T-helper 1 cell treated with Interleukin-12 subunit alpha and Interleukin-12 subunit beta and Interleukin-4 antibody, amounts not matched to agents 30 μg/mL and 1 μg/mL, for 36 hours (primary cell): ENCODE results near the gene AQP7.
"Not testable (repeated sequence)": the region's sequence is repeated elsewhere in the genome, so short reads cannot be mapped to it uniquely, and the experiment has no call there.

Experiments used
- H3K27ac Mint-ChIP-seq: one replicate; pipeline ENCODE4 v1.8.0; 2021; ENCODE audit warnings: mild to moderate bottlenecking, mixed read lengths
- H3K27me3 Mint-ChIP-seq: one replicate; pipeline ENCODE4 v1.8.0; 2021; ENCODE audit warnings: low read depth, mixed read lengths
- H3K36me3 Mint-ChIP-seq: one replicate; pipeline ENCODE4 v1.8.0; 2021; ENCODE audit warnings: low read depth, mixed read lengths
- H3K4me1 Mint-ChIP-seq: one replicate; pipeline ENCODE4 v1.8.0; 2021; ENCODE audit warnings: low read depth, mixed read lengths
- H3K4me3 Mint-ChIP-seq: one replicate; pipeline ENCODE4 v1.8.0; 2021; ENCODE audit warnings: mild to moderate bottlenecking, moderate library complexity, mixed read lengths
- H3K9me3 Mint-ChIP-seq: one replicate; pipeline ENCODE4 v1.8.0; 2021; ENCODE audit warnings: mixed read lengths

The AQP7 gene

DNA sequence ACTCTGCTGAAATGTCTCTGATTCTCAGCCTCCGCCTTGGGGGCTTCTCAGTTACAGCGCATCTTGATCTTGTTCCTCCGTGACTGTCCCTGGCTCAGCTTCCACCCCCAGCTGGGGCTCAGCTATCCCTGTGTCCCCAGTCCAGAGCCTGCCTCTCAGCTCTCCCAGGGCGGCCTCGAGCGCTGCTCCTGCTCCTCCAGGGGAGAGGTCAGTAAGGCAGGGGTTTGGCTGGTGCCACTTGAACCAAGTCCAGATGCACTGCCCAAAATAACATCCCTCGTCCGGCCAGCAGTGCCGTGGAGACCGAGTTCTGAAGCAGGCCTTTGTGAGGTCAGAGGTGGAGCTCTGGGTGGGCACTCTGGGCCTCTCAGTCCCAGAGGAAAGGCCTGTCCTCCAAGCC lies at the start of gene AQP7:
Gene AQP7, minus strand, starts transcription at position 198 of the 400 bp plus-strand sequence. CDS start 1,306 bp downstream, outside the sequence.
- H3K9me3 Mint-ChIP-seq, H3K4me3 Mint-ChIP-seq, H3K4me1 Mint-ChIP-seq, H3K36me3 Mint-ChIP-seq, H3K27me3 Mint-ChIP-seq, H3K27ac Mint-ChIP-seq: not testable (repeated sequence)

DNA sequence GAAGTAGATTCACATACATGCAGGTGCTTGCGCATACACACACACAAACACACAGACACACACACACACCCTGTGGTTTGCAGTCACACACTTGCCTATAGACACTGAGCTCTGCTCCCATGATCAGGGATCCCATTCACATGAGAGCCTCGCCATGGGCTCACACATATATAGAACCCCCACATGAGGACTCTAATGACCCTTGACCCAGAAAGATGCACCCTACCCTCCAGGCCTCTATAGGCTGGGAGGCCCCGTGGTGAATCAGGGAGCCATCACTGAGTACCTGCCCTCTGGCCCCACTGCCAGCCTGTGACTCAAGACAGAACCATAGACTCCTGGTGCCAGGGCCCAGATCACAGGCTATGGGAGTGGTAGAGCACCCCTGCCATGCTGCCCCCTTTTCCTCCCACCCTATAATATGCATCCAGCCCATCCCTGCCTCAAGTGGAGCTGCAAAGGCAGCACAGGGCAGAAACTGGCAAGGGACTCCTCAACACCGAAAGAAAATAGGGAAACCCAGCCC lies 48.3 kb upstream of the AQP7 start:
- peaks cover 50% of the 10 kb centered on the region for H3K4me1 Mint-ChIP-seq
- H3K4me3 Mint-ChIP-seq, result no peak overlapping the region
- no peaks in the 10 kb centered on the region for H3K36me3 Mint-ChIP-seq
- no peaks in the 10 kb centered on the region for H3K9me3 Mint-ChIP-seq
- no peaks in the 10 kb centered on the region for H3K27me3 Mint-ChIP-seq
- H3K27ac Mint-ChIP-seq, result no peak overlapping the region

DNA sequence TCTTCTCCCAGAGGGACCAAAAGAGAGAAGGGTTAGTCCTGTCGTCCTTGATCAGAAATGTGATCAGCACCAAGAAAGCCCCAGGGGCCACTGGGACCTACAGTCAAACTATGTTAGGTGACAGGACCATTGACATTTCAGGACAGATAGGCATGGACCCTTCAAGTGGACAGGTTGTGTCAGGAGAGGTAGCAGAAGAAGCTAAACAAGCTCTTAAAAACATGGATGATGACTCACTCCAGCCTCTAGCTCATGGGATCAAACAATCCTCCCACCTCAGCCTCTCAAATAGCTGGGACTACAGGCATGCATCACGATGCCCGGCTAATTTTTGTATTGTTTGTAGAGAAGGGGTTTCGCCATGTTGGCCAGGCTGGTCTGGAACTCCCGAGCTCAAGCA lies 47.3 kb upstream of the AQP7 start:
- Mint-ChIP-seq H3K4me1 (peaks cover 56% of the 10 kb centered on the region), H3K27me3 (no peaks in the 10 kb centered on the region), H3K36me3 (peaks cover 4% of the 10 kb centered on the region), H3K9me3 (no peaks in the 10 kb centered on the region), H3K4me3 (no peak overlapping the region), H3K27ac (no peak overlapping the region)

DNA sequence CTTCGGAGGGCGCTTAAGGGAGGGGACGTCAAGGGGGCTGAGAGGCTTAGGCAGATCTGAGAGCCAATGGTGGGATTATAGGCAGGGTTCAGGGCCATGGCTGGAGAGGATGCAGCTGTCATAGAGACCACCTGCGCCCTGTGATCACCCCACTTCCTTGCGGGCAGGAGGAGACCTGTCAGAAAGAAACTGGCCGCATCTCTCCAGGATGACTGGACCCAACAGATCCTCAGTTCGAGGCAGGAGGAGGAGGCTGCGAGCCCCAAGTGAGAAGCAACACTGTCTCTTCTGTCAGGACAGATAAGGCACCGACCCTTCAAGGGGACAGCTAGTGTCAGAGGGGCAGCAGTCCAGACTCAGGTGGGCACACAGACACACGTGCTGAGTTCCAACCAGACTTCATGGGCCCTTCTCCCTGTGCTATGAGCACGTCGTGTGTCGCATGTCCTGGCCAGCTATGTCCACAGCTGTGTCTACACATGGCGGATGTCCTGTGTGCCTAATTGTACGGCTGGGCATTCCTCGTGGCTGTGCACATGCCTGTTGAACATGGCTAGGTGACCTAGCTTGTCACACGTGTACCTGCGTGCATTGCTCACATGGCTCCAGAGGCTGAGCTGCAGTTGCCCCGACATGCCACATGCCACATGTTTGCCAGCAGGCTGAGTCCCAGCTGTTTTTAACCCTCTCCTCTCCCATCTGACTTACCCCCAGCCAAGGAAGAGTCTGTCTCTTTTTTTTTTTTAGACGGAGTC lies 45.6 kb upstream of the AQP7 start:
- peaks cover 15% of the 10 kb centered on the region for H3K36me3 Mint-ChIP-seq
- H3K4me1 Mint-ChIP-seq, result peaks cover 41% of the 10 kb centered on the region
- H3K9me3 Mint-ChIP-seq, result no peaks in the 10 kb centered on the region
- H3K27me3 Mint-ChIP-seq, result no peaks in the 10 kb centered on the region
- H3K4me3 Mint-ChIP-seq, result peak overlapping the region; percentile 86
- peak overlapping the region; percentile 83 for H3K27ac Mint-ChIP-seq

DNA sequence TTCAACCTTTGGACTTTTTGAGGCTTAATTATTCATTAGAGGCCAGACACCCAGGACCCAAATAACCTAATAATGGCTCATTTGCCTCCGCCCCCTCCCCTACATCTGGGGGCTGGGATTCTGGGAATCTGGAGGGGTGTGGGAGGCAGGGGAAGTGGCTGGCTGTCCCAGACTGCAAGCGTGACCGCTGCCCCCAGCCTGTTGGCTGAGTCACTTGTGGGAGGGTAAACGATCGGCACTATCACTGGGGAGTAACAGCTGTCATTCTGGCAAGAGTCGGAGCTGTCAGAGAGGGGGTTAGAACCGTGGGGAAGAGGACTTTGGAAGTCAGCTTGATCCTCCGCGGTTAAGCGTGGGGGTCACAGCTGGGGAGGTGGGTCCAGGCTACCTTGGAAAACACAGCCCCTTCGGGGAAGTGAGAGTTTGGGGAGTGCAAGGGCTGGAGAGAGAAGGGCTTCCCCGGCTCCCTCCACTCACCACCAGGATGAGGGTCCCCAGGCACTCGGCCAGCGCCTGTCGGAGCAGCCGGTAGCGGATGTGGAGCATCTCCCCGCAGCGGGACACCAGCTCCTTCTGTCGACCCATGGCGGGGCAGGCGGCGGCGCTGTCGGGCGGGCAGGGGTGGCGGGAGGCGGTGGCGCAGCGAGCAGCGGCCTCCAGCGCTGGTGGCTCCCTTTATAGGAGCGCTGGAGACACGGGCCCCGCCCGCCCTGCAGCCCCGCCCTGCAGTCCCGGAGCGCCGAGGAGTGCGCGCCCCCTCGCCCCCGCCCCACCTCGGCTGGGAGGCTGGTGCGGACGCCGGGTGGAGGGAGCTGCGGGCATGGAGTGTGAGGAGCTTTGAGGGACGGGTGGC lies 44.8 kb upstream of the AQP7 start, which contains the start of gene AQP3:
Gene AQP3, minus strand, starts transcription at position 648 of the 853 bp plus-strand sequence. Its CDS starts 63 bp downstream, at position 585.
- no peaks in the 10 kb centered on the region for H3K27me3 Mint-ChIP-seq
- H3K4me1 Mint-ChIP-seq, result peaks cover 33% of the 10 kb centered on the region
- H3K27ac Mint-ChIP-seq, result peak within 1 kb of the TSS; percentile 96
- H3K4me3 Mint-ChIP-seq, result peak within 1 kb of the TSS; percentile 97
- no peaks in the 10 kb centered on the region for H3K9me3 Mint-ChIP-seq
- H3K36me3 Mint-ChIP-seq, result peaks cover 20% of the 10 kb centered on the region

GRCh38 chr9:33446240-33446945 lies 44.0 kb upstream of the AQP7 start:
- H3K4me1 Mint-ChIP-seq, result peaks cover 38% of the 10 kb centered on the region
- H3K4me3 Mint-ChIP-seq, result peak overlapping the region; percentile 97

DNA sequence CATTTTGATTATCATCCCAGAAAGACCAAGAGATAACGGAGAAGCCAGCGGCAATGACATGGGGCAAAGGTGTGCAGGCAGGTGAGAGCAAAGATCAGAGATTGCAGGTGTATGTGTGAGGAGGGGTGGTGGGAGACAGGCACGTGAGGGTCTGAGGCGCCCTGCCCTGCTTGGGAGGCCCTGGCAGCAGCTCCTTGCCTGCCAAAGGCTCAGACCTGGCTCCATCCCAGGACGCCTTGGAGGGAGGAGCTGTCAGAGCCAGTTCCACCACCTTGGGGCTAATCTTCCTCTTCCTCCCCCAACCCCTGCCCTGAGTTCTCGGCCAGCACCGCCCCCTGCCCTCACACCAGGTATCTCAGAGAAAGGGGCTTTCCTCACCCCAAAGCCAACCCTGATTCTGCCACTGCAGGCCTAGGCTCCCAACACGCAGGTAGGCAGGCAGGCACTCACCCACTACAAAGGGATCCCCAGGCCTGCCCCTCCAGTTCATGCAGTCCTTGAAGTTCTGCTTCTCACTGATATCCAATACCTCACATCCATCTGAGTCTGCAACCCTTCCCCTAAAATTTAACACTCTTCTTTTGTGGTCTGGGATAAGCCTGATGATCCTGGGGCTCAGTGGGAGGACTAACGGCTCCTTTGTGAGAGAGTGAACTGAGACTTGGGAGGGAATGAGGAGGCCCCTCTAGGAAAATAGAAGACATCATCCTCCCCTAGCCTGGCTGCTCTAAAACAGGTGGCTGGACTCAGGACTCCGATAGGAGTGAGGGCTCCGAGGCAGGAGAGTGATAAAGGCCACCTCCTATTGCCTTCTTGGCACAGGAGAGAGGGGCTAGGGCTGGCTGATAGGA lies 43.2 kb upstream of the AQP7 start:
- Mint-ChIP-seq H3K27me3 (no peaks in the 10 kb centered on the region), H3K27ac (peak overlapping the region; percentile 96), H3K9me3 (no peaks in the 10 kb centered on the region), H3K36me3 (peaks cover 32% of the 10 kb centered on the region), H3K4me3 (peak overlapping the region; percentile 97), H3K4me1 (peaks cover 43% of the 10 kb centered on the region)

More at GRCh38 chr9:33446240-33446945, 44.0 kb upstream of the AQP7 start:
- Mint-ChIP-seq H3K36me3 (peaks cover 26% of the 10 kb centered on the region), H3K27me3 (no peaks in the 10 kb centered on the region), H3K9me3 (no peaks in the 10 kb centered on the region), H3K27ac (peak overlapping the region; percentile 96)

GRCh38 chr9:33443464-33444154 lies 41.2 kb upstream of the AQP7 start:
- H3K36me3 Mint-ChIP-seq, result peaks cover 43% of the 10 kb centered on the region
- no peak overlapping the region for H3K27ac Mint-ChIP-seq
- H3K4me3 Mint-ChIP-seq, result peak overlapping the region; percentile 34
- no peaks in the 10 kb centered on the region for H3K27me3 Mint-ChIP-seq
- no peaks in the 10 kb centered on the region for H3K9me3 Mint-ChIP-seq
- peaks cover 52% of the 10 kb centered on the region for H3K4me1 Mint-ChIP-seq

DNA sequence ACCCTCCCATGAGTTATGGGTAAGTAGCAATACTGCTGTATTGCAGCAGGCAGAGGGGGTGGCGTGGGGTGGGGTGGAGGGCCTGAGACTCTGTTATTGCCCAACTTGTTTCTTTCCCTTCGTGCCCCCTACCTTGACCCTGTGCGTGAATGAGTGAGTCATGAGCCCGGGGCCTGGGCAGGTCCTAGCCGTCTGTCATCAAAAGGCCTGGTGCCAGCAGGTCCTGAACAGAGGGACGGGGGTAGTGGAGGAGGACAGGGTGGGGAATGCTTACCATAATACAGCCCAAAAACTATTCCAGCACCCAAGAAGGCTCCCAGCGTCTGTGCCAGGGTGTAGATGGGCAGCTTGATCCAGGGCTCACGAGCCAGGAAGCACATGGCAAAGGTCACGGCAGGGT lies 40.7 kb upstream of the AQP7 start:
- H3K27ac Mint-ChIP-seq, result no peak overlapping the region
- no peaks in the 10 kb centered on the region for H3K27me3 Mint-ChIP-seq
- peaks cover 48% of the 10 kb centered on the region for H3K4me1 Mint-ChIP-seq
- no peak overlapping the region for H3K4me3 Mint-ChIP-seq
- no peaks in the 10 kb centered on the region for H3K9me3 Mint-ChIP-seq
- peaks cover 43% of the 10 kb centered on the region for H3K36me3 Mint-ChIP-seq

- Mint-ChIP-seq H3K27ac (no peak overlapping the region), H3K36me3 (peaks cover 45% of the 10 kb centered on the region), H3K4me3 (no peak overlapping the region), H3K9me3 (no peaks in the 10 kb centered on the region), H3K27me3 (no peaks in the 10 kb centered on the region), H3K4me1 (peaks cover 51% of the 10 kb centered on the region)
Measured at GRCh38 chr9:33442125-33442524, 39.8 kb upstream of the AQP7 start.

DNA sequence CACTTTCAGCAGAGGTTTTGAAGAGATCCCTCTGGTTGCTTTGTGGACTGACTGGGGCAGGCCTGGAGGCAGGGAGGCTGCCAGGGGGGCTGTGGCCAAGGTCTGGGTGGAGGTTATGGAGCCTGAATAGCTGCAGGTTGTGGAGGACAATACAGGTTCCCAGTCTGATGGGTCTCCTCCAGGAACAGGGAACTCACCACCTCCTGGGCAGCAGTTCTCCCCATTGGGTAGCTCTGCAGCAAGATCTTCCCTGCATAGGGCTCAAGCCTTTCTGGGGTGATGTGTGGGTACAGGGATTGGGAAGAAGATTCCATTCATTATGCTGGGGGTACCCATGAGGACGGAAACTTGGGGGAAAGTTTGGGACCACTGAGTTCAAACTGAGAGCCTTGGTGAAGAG lies 38.2 kb upstream of the AQP7 start:
- Mint-ChIP-seq H3K9me3 (no peaks in the 10 kb centered on the region), H3K4me1 (peaks cover 50% of the 10 kb centered on the region), H3K27me3 (no peaks in the 10 kb centered on the region), H3K36me3 (peaks cover 45% of the 10 kb centered on the region), H3K27ac (no peak overlapping the region), H3K4me3 (no peak overlapping the region)

DNA sequence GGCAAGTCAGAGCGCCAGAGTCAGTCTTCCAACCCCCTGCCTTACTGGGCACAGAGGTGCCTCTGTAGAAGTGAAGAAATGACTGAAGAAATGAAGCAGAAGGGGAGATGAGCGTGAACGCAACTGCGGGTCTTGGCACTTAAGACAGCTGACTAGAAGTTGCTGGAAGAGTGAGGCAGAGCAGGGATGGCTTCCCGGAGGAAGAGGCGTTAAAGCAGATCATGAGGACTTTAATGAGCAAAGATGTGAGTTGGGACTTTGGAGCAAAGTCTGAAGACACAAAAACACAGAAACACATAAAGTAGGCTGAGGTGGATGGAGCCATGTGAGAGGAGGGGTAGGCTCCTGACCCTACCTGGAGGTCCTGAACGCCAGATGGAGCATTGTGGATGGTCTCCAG lies 37.8 kb upstream of the AQP7 start:
- H3K36me3 Mint-ChIP-seq, result peaks cover 44% of the 10 kb centered on the region
- H3K4me1 Mint-ChIP-seq, result peaks cover 48% of the 10 kb centered on the region
- H3K9me3 Mint-ChIP-seq, result no peaks in the 10 kb centered on the region
- H3K27ac Mint-ChIP-seq, result peak overlapping the region; percentile 23
- H3K27me3 Mint-ChIP-seq, result no peaks in the 10 kb centered on the region
- no peak overlapping the region for H3K4me3 Mint-ChIP-seq

GRCh38 chr9:33439731-33440130 lies 37.4 kb upstream of the AQP7 start:
- no peaks in the 10 kb centered on the region for H3K9me3 Mint-ChIP-seq
- peaks cover 45% of the 10 kb centered on the region for H3K4me1 Mint-ChIP-seq
- H3K36me3 Mint-ChIP-seq, result peaks cover 41% of the 10 kb centered on the region
- H3K4me3 Mint-ChIP-seq, result no peak overlapping the region
- no peaks in the 10 kb centered on the region for H3K27me3 Mint-ChIP-seq
- no peak overlapping the region for H3K27ac Mint-ChIP-seq
